ENCODE measurements around the gene CNR2. TPM values are rescaled to one million over a fixed set of nuclear protein-coding genes. Genes with fewer than 3 reads are reported as not detected.
A peak's percentile ranks its signal among the peaks of the same experiment; 100 is the strongest.
"Not testable (repeated sequence)": the region's sequence is repeated elsewhere in the genome, so short reads cannot be mapped to it uniquely, and the experiment has no call there.

CNR2 gene
- not detected in 2 replicates for total RNA-seq (2014; rRNA removed; shearing (Covaris generic))
- not detected in 2 replicates for polyA plus RNA-seq (2014; cell fraction: nucleus; rRNA removed)

GRCh38 chr1:23913212-23913880 is at the start of gene CNR2:
TSS of gene CNR2 (minus strand) at chr1:23913362. CDS start at chr1:23875617, 37,745 bp downstream.
- no peak for DNase-seq (ENCODE audit: extremely low read depth, low read depth)

GRCh38 chr1:23960291-23961020 is 47.3 kb upstream of the CNR2 start:
- no peak for DNase-seq (ENCODE audit: extremely low read depth, low read depth)

GRCh38 chr1:23959461-23960290 is 46.5 kb upstream of the CNR2 start, which contains the start of gene PNRC2:
TSS of gene PNRC2 (plus strand) at chr1:23959828. CDS start at chr1:23961458, 1,630 bp downstream.
- DNase-seq (ENCODE audit: extremely low read depth, low read depth): peak; percentile 90

DNA sequence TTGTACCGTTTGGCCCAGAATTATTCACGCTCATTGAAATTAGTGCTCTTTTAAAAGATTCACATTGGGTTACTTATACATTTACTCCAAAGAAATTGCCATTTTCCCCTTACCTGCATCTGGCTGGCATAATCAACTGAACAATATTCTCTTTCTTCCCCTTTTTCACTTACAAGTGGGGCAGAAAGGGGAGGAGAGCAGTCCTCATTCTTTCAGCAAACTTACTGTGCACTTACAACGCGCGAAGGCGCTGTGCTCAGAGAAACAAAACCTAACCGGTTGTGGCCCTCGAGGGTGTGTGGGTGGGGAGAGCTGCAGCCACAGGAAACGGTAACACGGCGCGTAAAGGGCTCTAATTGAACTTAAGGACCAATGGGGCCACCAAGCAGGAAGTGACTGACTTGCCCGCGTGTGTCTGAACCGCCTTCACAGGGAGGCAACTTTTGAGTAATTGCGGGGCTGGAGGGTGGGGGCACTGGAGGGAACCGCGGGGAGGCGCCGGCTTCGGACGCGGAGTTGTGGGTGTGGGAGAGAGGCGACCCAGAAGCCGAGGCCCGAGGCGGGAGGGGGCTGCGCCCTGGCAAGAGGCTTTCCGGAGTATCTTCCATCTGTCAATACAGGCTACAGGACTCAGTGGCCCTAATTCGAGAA is 45.8 kb upstream of the CNR2 start:
- peak; percentile 77 for DNase-seq (ENCODE audit: extremely low read depth, low read depth)

DNA sequence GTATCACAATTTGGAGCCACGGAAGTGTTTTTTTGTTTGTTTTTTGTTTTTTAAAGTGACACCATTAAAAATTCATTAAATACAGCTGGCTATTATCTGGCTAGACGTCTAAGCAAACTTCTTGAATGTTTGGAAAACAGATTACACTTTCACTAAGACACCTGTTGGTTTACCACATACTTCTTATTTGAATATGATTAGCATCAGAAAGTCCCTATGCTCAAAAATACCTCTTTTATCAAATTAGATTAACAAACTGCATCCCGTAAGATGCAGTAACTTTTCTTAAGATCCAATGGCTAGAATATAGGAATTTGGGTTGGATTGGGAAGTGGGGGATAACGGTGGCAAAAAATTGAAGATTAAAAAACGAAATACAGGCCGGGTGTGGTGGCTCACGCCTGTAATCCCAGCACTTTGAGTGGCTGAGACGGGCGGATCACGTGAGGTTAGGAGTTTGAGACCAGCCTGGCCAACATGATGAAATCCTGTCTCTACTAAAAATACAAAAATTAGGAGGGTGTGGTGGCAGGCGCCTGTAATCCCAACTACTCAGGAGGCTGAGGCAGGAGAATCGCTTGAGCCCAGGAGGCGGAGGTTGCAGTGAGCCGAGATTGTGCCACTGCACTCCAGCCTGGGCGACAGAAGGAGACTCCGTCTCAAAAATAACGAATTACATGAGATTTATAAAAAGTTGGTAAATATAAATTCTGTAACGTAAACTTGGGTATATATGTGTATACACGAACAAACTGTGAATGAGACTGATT is 45.1 kb upstream of the CNR2 start:
- DNase-seq (ENCODE audit: extremely low read depth, low read depth): not testable (repeated sequence)

DNA sequence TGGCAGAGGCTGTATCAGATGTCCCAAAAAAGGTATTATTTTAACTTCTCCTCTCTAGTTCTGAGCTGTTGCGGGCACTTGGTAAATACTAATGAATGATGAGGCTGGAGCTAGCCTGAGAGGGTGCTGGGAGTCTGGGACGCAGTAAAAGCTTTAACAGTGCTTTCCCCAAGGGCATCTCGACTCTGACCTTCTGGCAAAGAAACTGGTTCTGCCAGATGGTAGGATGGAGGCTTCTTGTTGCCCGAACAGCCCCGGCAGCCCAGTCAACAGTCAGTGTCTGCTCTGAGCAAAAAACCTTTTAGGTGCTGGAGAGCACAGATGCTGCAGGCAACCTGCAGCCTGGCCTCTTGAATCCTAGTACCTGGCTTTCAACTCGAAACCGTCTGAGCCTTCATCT is 43.9 kb upstream of the CNR2 start:
- DNase-seq (ENCODE audit: extremely low read depth, low read depth): no peak

GRCh38 chr1:23953020-23953419 is 39.9 kb upstream of the CNR2 start:
- no peak for DNase-seq (ENCODE audit: extremely low read depth, low read depth)

- no peak for DNase-seq (ENCODE audit: extremely low read depth, low read depth)
These were observed 34.2 kb upstream of the CNR2 start for GRCh38 chr1:23947366-23947765.

DNA sequence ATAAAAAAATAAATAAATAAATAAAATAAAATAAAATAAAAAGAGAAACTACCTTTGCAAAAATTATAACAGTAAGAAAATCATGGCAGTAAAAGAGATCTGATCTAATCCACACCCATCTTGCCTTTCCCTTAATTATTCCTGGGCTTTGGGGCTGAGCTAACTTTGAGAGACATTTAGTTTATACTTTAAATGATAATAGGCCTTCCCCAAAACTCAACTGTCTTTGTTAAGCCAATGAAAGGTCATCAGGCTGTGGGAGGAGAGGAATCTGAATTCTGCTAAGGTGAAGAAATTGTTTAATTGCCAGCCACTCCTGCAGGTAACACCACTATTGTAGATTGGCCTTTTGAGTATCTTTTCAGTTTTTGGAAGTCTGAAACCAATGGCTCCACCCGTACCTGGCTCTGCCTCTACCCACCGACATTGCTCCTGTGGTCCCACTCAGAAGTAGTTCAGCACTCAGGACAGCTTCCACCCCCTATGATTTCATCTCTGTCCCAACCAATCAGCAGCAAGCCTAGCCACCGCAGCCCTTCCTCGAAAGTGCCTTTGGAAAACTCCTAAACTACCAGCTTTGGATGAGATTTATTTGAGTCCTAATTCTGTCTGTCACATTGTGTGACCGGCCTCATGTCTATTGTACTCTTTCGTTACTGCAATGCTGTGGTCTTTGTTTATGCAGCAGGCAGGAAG is 23.5 kb upstream of the CNR2 start:
- DNase-seq (ENCODE audit: extremely low read depth, low read depth): no peak

DNA sequence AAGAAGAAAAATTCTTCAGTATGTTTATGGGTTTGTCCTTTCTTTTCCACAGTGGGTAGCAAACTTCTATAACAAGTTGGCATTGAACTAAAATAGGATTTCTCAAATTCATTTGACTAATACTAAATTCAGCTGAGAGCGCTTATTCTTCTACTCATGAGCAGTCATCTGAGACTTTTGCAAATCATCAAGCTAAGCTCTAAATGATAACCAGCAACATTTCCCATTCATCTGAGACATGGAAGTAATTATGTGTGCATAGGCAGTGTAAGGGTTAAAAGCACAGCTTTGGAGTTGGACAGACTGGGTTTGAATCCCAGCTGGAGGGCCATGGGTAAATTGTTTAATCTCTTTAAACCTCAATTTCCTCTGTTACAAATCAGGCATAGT is 18.3 kb upstream of the CNR2 start:
- no peak for DNase-seq (ENCODE audit: extremely low read depth, low read depth)

- no peak for DNase-seq (ENCODE audit: extremely low read depth, low read depth)
These were observed 17.8 kb upstream of the CNR2 start for GRCh38 chr1:23930861-23931490.

GRCh38 chr1:23930270-23930669 is 17.1 kb upstream of the CNR2 start:
- DNase-seq (ENCODE audit: extremely low read depth, low read depth): no peak

DNA sequence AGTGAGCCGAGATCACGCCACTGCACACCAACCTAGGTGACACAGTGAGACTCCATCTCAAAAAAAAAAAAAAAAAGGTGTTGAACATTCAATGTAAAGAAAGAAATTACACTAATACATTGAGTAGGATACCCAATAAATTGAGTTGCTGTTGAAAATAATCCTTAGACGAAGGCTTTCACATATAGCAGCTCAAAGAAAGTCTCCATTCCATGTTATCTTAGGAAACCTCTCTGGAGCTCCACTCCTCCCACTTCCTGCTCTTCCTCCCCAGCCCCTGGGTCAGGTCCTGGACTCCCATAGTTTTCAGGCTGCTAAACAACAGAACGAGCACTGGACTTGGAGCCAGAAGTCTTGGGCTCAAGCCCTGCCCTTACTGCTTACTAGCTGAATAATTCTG is 15.6 kb upstream of the CNR2 start:
- no peak for DNase-seq (ENCODE audit: extremely low read depth, low read depth)

DNA sequence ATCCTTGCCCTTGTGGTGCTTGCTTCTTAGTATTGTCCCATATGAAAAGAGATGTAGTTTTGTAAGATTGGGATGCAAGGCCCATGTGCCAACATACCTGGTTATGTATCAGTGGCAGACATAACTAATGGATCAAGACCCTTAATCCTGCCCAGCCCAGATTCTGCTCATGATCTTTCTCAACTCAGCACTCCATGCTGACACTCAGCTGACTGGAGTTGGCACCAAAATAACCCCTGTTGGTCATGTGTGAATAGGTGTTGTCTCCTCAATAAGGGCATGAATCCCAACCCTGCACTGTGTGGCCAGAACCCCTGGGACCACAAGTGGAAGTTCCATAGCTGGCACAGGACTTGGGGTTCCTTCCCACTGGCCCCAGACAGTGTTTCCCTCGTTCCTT is 13.9 kb upstream of the CNR2 start:
- DNase-seq (ENCODE audit: extremely low read depth, low read depth): no peak

GRCh38 chr1:23925279-23925678 is 12.1 kb upstream of the CNR2 start:
- no peak for DNase-seq (ENCODE audit: extremely low read depth, low read depth)

GRCh38 chr1:23924601-23925000 is 11.4 kb upstream of the CNR2 start:
- no peak for DNase-seq (ENCODE audit: extremely low read depth, low read depth)

DNA sequence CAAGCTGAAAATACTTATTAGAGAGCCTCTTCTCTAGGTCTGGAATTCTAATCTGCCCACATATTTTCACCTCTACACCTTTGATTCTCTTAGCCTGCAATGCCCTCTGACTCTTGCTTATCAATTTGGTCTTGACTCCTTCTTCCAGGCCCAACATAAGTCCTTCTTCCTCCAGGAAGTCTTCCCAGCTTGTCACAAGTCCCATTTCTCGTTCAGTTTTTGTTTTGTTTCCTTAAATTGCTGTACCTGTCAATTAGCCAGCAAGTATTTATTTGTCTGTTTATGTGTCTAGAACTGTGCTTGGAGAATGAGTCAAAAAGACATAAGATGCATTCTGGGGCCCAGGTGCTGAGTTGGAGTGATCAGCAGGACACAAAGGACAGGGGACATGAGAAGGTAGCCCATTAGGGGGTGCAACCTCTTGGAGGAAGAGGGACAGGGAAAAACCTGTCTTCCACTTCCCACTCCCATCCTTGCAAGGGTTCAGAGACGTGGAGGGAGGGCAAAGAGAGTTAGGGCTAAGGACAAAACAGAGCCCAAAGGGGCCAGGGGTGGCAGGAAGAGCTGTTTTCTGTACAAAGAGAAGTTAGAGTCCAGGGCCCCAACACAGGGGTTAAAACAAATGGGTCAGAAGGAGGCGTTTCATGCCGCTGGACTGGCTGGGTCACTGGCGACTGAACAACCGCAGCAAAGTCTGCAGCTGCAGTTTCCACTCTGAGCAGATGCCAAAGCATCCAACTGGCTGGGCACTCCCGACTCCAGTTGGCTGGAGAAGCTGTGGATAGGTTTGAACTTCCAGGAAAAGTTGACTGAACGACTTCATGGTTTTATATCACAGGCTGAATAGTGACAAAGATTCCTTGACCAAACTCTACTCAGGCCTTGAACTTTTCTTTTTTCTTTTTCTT is 10.7 kb upstream of the CNR2 start:
- no peak for DNase-seq (ENCODE audit: extremely low read depth, low read depth)
